ENCODE results near the gene MVB12A.

The MVB12A gene

GRCh38 chr19:17418710-17419109 is 1.1 kb upstream of the MVB12A start:
- H3K4me3 ChIP-seq (ENCODE audit: low read depth, low read length): peak overlapping the region; percentile 76; the same call in 1 of the 2 replicates
- TF ChIP-seq CTCF (IDR thresholded peaks at IDR 0.05; ENCODE audit: low read depth, low read length): no peak

- H3K4me3 ChIP-seq (ENCODE audit: low read depth, low read length): peak overlapping the region; percentile 76
- no peak for TF ChIP-seq CTCF (IDR thresholded peaks at IDR 0.05; ENCODE audit: low read depth, low read length)
These were observed 660 bp upstream of the MVB12A start for GRCh38 chr19:17419154-17419620.

- peak overlapping the region; percentile 76 for H3K4me3 ChIP-seq (ENCODE audit: low read depth, low read length)
- TF ChIP-seq CTCF (IDR thresholded peaks at IDR 0.05; ENCODE audit: low read depth, low read length): no peak
These were observed 653 bp downstream of the MVB12A start for GRCh38 chr19:17420475-17420924.

GRCh38 chr19:17421942-17422341 is 2.1 kb downstream of the MVB12A start:
- no peak for TF ChIP-seq CTCF (IDR thresholded peaks at IDR 0.05; ENCODE audit: low read depth, low read length)
- no peak overlapping the region for H3K4me3 ChIP-seq (ENCODE audit: low read depth, low read length)

- H3K4me3 ChIP-seq (ENCODE audit: low read depth, low read length): no peak overlapping the region
- no peak for TF ChIP-seq CTCF (IDR thresholded peaks at IDR 0.05; ENCODE audit: low read depth, low read length)
These were observed 3.8 kb downstream of the MVB12A start for GRCh38 chr19:17423429-17424208.

GRCh38 chr19:17424743-17425365 is 5.0 kb downstream of the MVB12A start:
- peak; percentile 33 for TF ChIP-seq CTCF (IDR thresholded peaks at IDR 0.05; ENCODE audit: low read depth, low read length)
- H3K4me3 ChIP-seq (ENCODE audit: low read depth, low read length): no peak overlapping the region

GRCh38 chr19:17429641-17430113 is 9.8 kb downstream of the MVB12A start:
- H3K4me3 ChIP-seq (ENCODE audit: low read depth, low read length): no peak overlapping the region
- TF ChIP-seq CTCF (IDR thresholded peaks at IDR 0.05; ENCODE audit: low read depth, low read length): no peak
